HepG2 (cell line): ENCODE measurements around the gene CHRM5. TPM values are rescaled to one million over a fixed set of nuclear protein-coding genes. Genes with fewer than 3 reads are reported as not detected.

Source experiments
- FOXK2 ChIP-seq: fragments of 450-650 bp; IDR thresholded peaks from 2 replicates; pipeline ENCODE4 v1.6.1; 2016
- FOXM1 ChIP-seq: sonication (generic); formaldehyde crosslinking; IDR thresholded peaks from 2 replicates; pipeline ENCODE4 v1.5.0; 2020; ENCODE audit warnings: missing genetic modification reagents
- KLF13 ChIP-seq: sonication (generic); formaldehyde crosslinking; IDR thresholded peaks from 2 replicates; pipeline ENCODE4 v1.4.0; 2020; ENCODE audit warnings: mild to moderate bottlenecking, missing genetic modification reagents
- LBX2 ChIP-seq: sonication (generic); formaldehyde crosslinking; IDR thresholded peaks from 2 replicates; pipeline ENCODE4 v1.5.0; 2020; ENCODE audit warnings: missing genetic modification reagents, mild to moderate bottlenecking, borderline replicate concordance
- MAZ ChIP-seq, 2 experiments: sonication (generic) in 1 of 2; formaldehyde crosslinking in 1 of 2; IDR thresholded peaks; 2 replicates each; pipeline versions ENCODE4 v1.5.0 to v1.6.1; 2012 to 2020; ENCODE audit warnings: low read depth in 2 of 2, mild to moderate bottlenecking in 2 of 2, borderline replicate concordance in 1 of 2, improper control_type of control experiment in 1 of 2, low read length in 1 of 2, missing genetic modification reagents in 1 of 2, moderate library complexity in 1 of 2
- NFRKB ChIP-seq: fragments of 450-650 bp; IDR thresholded peaks from 2 replicates; pipeline ENCODE4 v1.6.1; 2017
- SIX1 ChIP-seq: sonication (generic); formaldehyde crosslinking; IDR thresholded peaks from 2 replicates; pipeline ENCODE4 v1.4.0; 2020; ENCODE audit warnings: missing genetic modification reagents, borderline replicate concordance
- UBTF ChIP-seq: sonication (generic); formaldehyde crosslinking; IDR thresholded peaks from 2 replicates; pipeline ENCODE4 v1.4.0; 2020; ENCODE audit warnings: mild to moderate bottlenecking, missing genetic modification reagents
- USF2 ChIP-seq, 2 experiments: sonication (generic) in 1 of 2; formaldehyde crosslinking in 1 of 2; IDR thresholded peaks; 2 replicates each; pipeline versions ENCODE4 v1.5.1 to v1.6.1; 2011 to 2020; ENCODE audit warnings: borderline replicate concordance in 1 of 2, low read depth in 1 of 2, low read length in 1 of 2, mild to moderate bottlenecking in 1 of 2, missing genetic modification reagents in 1 of 2, moderate library complexity in 1 of 2
- ZFAT ChIP-seq: sonication (generic); formaldehyde crosslinking; conservative IDR thresholded peaks from 2 replicates; pipeline ENCODE4 v1.8.1; 2023; ENCODE audit warnings: missing genetic modification reagents, inconsistent platforms
- ZNF12 ChIP-seq: sonication (generic); formaldehyde crosslinking; IDR thresholded peaks from 2 replicates; pipeline ENCODE4 v1.5.0; 2020; ENCODE audit warnings: missing genetic modification reagents
- ZNF660 ChIP-seq: sonication (generic); formaldehyde crosslinking; IDR thresholded peaks from 2 replicates; pipeline ENCODE4 v1.5.1; 2020; ENCODE audit warnings: mild to moderate bottlenecking, low read depth, missing genetic modification reagents, borderline replicate concordance
- ZNF747 ChIP-seq: sonication (generic); formaldehyde crosslinking; IDR thresholded peaks from 2 replicates; pipeline ENCODE4 v1.8.1; 2023; ENCODE audit warnings: missing genetic modification reagents, mild to moderate bottlenecking, borderline replicate concordance
- ZNF776 ChIP-seq: sonication (generic); formaldehyde crosslinking; IDR thresholded peaks from 2 replicates; pipeline ENCODE4 v1.4.0; 2020; ENCODE audit warnings: mild to moderate bottlenecking, missing genetic modification reagents
- ZSCAN22 ChIP-seq: sonication (generic); formaldehyde crosslinking; IDR thresholded peaks from 2 replicates; pipeline ENCODE4 v1.4.0; 2020; ENCODE audit warnings: mild to moderate bottlenecking, missing genetic modification reagents
- polyA plus RNA-seq, 8 experiments: library from polyadenylated mRNA; depleted of rRNA in 3 of 8; stranded (reverse) in 7 of 8; unstranded in 1 of 8; fragments of >200 nt; fragmentation: Illumina TruSeq in 4 of 8; extraction: Trizol in 4 of 8; gene quantifications; 2 replicates each; pipeline versions ENCODE4 v1.2.1 to v1.2.3, GENCODE V29; 2011 to 2016; ENCODE audit warnings: low read depth in 4 of 8, missing spikeins in 1 of 8, mixed read lengths in 1 of 8; ENCODE audit not compliant: insufficient read depth in 1 of 8
- total RNA-seq, 5 experiments: library from RNA; depleted of rRNA; stranded (reverse); fragments of >200 nt; fragmentation: Illumina TruSeq; extraction: Trizol; gene quantifications; 2 replicates each; pipeline ENCODE4 v1.2.3, GENCODE V29; 2016; ENCODE audit warnings: low read depth in 1 of 5
- TF ChIP-seq, protein P1 (sequence below): sonication (generic); formaldehyde crosslinking; IDR thresholded peaks from 2 replicates; pipeline ENCODE4 v1.4.0; 2020; ENCODE audit warnings: missing genetic modification reagents, mild to moderate bottlenecking, borderline replicate concordance
- TF ChIP-seq, protein P2 (sequence below): sonication (generic); formaldehyde crosslinking; IDR thresholded peaks from 2 replicates; pipeline ENCODE4 v1.8.0; 2022; ENCODE audit warnings: mild to moderate bottlenecking, missing genetic modification reagents, borderline replicate concordance

The CHRM5 gene
- total and polyA plus RNA-seq, 2 of the 13 experiments (the other 11 are each of a cell fraction or from before 2014, with no cell fraction given) = not detected

GRCh38 chr15:34101366-34102174 is 133.3 kb downstream of the CHRM5 start, which contains the start of the genes EMC7 and PGBD4 (continued):
- TF ChIP-seq ZNF12 (CRISPR knock-in tag) (no peak; the same call in 1 of the 2 replicates), LBX2 (CRISPR knock-in tag) (no peak), KLF13 (CRISPR knock-in tag) (no peak), FOXM1 (CRISPR knock-in tag) (no peak), NFRKB (peak; percentile 83), SIX1 (no peak; the same call in 1 of the 2 replicates), ZSCAN22 (CRISPR knock-in tag) (no peak), ZNF776 (no peak), ZFAT (CRISPR knock-in tag) (no peak), ZNF660 (CRISPR knock-in tag) (no peak), ZNF747 (CRISPR knock-in tag) (0 out of 2 replicates have a peak, but pooled peaks have one; percentile 55), MAZ (IDR thresholded peaks at IDR 0.05; ENCODE audit: borderline replicate concordance, low read depth, low read length) (no peak), MAZ (CRISPR knock-in tag; IDR thresholded peaks at IDR 0.05; ENCODE audit: low read depth) (peak; percentile 53; the same call in 1 of the 2 replicates), FOXK2 (peak; percentile 61; the same call in 1 of the 2 replicates), UBTF (CRISPR knock-in tag) (peak; percentile 74), USF2 (IDR thresholded peaks at IDR 0.05; ENCODE audit: low read depth, low read length) (no peak), USF2 (CRISPR knock-in tag; IDR thresholded peaks at IDR 0.05; ENCODE audit: borderline replicate concordance) (no peak)
- TF ChIP-seq, protein P1, sequence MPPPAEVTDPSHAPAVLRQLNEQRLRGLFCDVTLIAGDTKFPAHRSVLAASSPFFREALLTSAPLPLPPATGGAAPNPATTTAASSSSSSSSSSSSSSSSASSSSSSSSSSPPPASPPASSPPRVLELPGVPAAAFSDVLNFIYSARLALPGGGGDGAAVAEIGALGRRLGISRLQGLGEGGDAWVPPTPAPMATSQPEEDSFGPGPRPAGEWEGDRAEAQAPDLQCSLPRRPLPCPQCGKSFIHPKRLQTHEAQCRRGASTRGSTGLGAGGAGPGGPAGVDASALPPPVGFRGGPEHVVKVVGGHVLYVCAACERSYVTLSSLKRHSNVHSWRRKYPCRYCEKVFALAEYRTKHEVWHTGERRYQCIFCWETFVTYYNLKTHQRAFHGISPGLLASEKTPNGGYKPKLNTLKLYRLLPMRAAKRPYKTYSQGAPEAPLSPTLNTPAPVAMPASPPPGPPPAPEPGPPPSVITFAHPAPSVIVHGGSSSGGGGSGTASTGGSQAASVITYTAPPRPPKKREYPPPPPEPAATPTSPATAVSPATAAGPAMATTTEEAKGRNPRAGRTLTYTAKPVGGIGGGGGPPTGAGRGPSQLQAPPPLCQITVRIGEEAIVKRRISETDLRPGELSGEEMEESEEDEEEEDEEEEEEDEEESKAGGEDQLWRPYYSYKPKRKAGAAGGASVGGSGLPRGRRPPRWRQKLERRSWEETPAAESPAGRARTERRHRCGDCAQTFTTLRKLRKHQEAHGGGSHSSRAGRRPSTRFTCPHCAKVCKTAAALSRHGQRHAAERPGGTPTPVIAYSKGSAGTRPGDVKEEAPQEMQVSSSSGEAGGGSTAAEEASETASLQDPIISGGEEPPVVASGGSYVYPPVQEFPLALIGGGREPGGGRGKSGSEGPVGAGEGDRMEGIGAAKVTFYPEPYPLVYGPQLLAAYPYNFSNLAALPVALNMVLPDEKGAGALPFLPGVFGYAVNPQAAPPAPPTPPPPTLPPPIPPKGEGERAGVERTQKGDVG = peak; percentile 70; the same call in 1 of the 2 replicates
- TF ChIP-seq, protein P2, sequence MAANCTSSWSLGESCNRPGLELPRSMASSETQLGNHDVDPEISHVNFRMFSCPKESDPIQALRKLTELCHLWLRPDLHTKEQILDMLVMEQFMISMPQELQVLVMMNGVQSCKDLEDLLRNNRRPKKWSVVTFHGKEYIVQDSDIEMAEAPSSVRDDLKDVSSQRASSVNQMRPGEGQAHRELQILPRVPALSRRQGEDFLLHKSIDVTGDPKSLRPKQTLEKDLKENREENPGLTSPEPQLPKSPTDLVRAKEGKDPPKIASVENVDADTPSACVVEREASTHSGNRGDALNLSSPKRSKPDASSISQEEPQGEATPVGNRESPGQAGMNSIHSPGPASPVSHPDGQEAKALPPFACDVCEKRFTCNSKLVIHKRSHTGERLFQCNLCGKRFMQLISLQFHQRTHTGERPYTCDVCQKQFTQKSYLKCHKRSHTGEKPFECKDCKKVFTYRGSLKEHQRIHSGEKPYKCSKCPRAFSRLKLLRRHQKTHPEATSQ (CRISPR knock-in tag) = no peak
